MM.1S (cell line): Measurements from ENCODE around the gene TNFSF8.

Experiments
- DNase-seq: peaks from one replicate; pipeline ENCODE4 v3.0.0-alpha.2; 2015
- H2AFZ ChIP-seq: fragments of 300-600 bp; sonication (generic); 2 replicates; pipeline ENCODE4 v1.6.0; 2016; ENCODE audit warnings: antibody characterized with exemption, low read length
- H3F3A ChIP-seq: fragments of 300-600 bp; sonication (generic); 2 replicates; pipeline ENCODE4 v1.6.1; 2016; ENCODE audit warnings: mild to moderate bottlenecking, antibody characterized with exemption, low read length, moderate library complexity, mixed read lengths; ENCODE audit not compliant: insufficient read depth
- H3K27ac ChIP-seq: fragments of 300-600 bp; sonication (generic); 2 replicates; pipeline ENCODE4 v1.5.1; 2016; ENCODE audit warnings: mild to moderate bottlenecking, low read length
- H3K27me3 ChIP-seq: fragments of 300-600 bp; sonication (generic); replicated peaks from 2 replicates; pipeline ENCODE4 v1.6.0; 2016; ENCODE audit warnings: low read length; ENCODE audit not compliant: insufficient read depth
- H3K36me3 ChIP-seq: fragments of 300-600 bp; sonication (generic); replicated peaks from 2 replicates; pipeline ENCODE4 v1.6.1; 2016; ENCODE audit warnings: mild to moderate bottlenecking, low read length, mixed read lengths; ENCODE audit not compliant: insufficient read depth
- H3K4me1 ChIP-seq: fragments of 300-600 bp; sonication (generic); 2 replicates; pipeline ENCODE4 v1.6.1; 2016; ENCODE audit warnings: low read length, mixed read lengths
- H3K4me2 ChIP-seq: fragments of 300-600 bp; sonication (generic); 2 replicates; pipeline ENCODE4 v1.6.0; 2016; ENCODE audit warnings: low read depth, low read length
- H3K4me3 ChIP-seq: fragments of 300-600 bp; sonication (generic); 2 replicates; pipeline ENCODE4 v1.5.1; 2016; ENCODE audit warnings: low read length, mixed read lengths
- H3K79me2 ChIP-seq: fragments of 300-600 bp; sonication (generic); 2 replicates; pipeline ENCODE4 v1.6.1; 2016; ENCODE audit warnings: mixed run types, low read length, mixed read lengths
- H3K9ac ChIP-seq: fragments of 300-600 bp; sonication (generic); 2 replicates; pipeline ENCODE4 v1.6.1; 2016; ENCODE audit warnings: low read length, mixed read lengths
- H3K9me2 ChIP-seq: fragments of 300-600 bp; sonication (generic); replicated peaks from 2 replicates; pipeline ENCODE4 v1.6.1; 2016; ENCODE audit warnings: mild to moderate bottlenecking, low read length, mixed read lengths; ENCODE audit not compliant: insufficient read depth
- H3K9me3 ChIP-seq: fragments of 300-600 bp; sonication (generic); replicated peaks from 2 replicates; pipeline ENCODE4 v1.6.1; 2016; ENCODE audit warnings: mild to moderate bottlenecking, low read length, mixed read lengths; ENCODE audit not compliant: insufficient read depth
- H4K20me1 ChIP-seq: fragments of 300-600 bp; sonication (generic); 2 replicates; pipeline ENCODE4 v1.6.1; 2016; ENCODE audit warnings: mild to moderate bottlenecking, low read length, moderate library complexity, mixed read lengths; ENCODE audit not compliant: insufficient read depth
- CTCF ChIP-seq: fragments of 300-600 bp; sonication (generic); IDR thresholded peaks from 2 replicates; pipeline ENCODE4 v1.5.1; 2016; ENCODE audit warnings: antibody characterized with exemption, low read length, mixed read lengths
- EZH2 ChIP-seq: fragments of 300-600 bp; sonication (generic); optimal IDR thresholded peaks from 2 replicates; pipeline ENCODE3; 2017; ENCODE audit warnings: low read depth, mild to moderate bottlenecking, antibody characterized with exemption, low read length, mixed read lengths
- EZH2phosphoT487 ChIP-seq: fragments of 300-600 bp; sonication (generic); IDR thresholded peaks from 2 replicates; pipeline ENCODE4 v1.6.1; 2018; ENCODE audit warnings: antibody characterized with exemption, low read length

The TNFSF8 gene

GRCh38 chr9:114953959-114954358, 23.6 kb upstream of the TNFSF8 start:
- Histone ChIP-seq H3K27ac (no peak overlapping the region), H3K4me2 (no peak overlapping the region), H3K9me2 (no peaks in the 10 kb centered on the region), H3K27me3 (no peaks in the 10 kb centered on the region), H3K9me3 (no peaks in the 10 kb centered on the region), H3K79me2 (no peaks in the 10 kb centered on the region), H4K20me1 (no peaks in the 10 kb centered on the region), H3F3A (no peaks in the 10 kb centered on the region), H3K4me3 (no peak overlapping the region), H3K36me3 (no peaks in the 10 kb centered on the region), H2AFZ (no peak overlapping the region), H3K9ac (no peak overlapping the region), H3K4me1 (no peaks in the 10 kb centered on the region)
- TF ChIP-seq EZH2phosphoT487: no peak
- TF ChIP-seq EZH2: no peak
- no peak for TF ChIP-seq CTCF
- DNase-seq: no peak

GRCh38 chr9:114953046-114953445, 22.7 kb upstream of the TNFSF8 start:
- no peaks in the 10 kb centered on the region for H3K9me2 ChIP-seq
- no peaks in the 10 kb centered on the region for H3K4me1 ChIP-seq
- H3K27me3 ChIP-seq: no peaks in the 10 kb centered on the region
- TF ChIP-seq CTCF (no peak), EZH2 (no peak), EZH2phosphoT487 (no peak)
- no peaks in the 10 kb centered on the region for H3F3A ChIP-seq
- H3K4me2 ChIP-seq: no peak overlapping the region
- H3K27ac ChIP-seq: no peak overlapping the region
- no peak overlapping the region for H3K9ac ChIP-seq
- no peaks in the 10 kb centered on the region for H4K20me1 ChIP-seq
- H3K79me2 ChIP-seq: no peaks in the 10 kb centered on the region
- DNase-seq: no peak
- no peaks in the 10 kb centered on the region for H3K36me3 ChIP-seq
- H3K4me3 ChIP-seq: no peak overlapping the region
- no peaks in the 10 kb centered on the region for H3K9me3 ChIP-seq
- no peak overlapping the region for H2AFZ ChIP-seq

- H3K9ac ChIP-seq: no peak overlapping the region
Measured at GRCh38 chr9:114950761-114951160, 20.4 kb upstream of the TNFSF8 start.

More at GRCh38 chr9:114950761-114951160, 20.4 kb upstream of the TNFSF8 start:
- Histone ChIP-seq H3K4me1 (no peaks in the 10 kb centered on the region), H3K79me2 (no peaks in the 10 kb centered on the region), H3K4me2 (no peak overlapping the region), H3K27ac (no peak overlapping the region), H3K9me3 (no peaks in the 10 kb centered on the region), H3K9me2 (no peaks in the 10 kb centered on the region), H3F3A (no peaks in the 10 kb centered on the region), H3K27me3 (no peaks in the 10 kb centered on the region), H3K4me3 (no peak overlapping the region), H3K36me3 (no peaks in the 10 kb centered on the region), H4K20me1 (no peaks in the 10 kb centered on the region), H2AFZ (no peak overlapping the region)
- TF ChIP-seq CTCF (no peak), EZH2 (no peak), EZH2phosphoT487 (no peak)
- DNase-seq: no peak
